HFF-Myc (cell line): ENCODE measurements around the gene TIMP2.
A peak's percentile ranks its signal among the peaks of the same experiment; 100 is the strongest.

Source experiments
- DNase-seq: peaks from one replicate; pipeline ENCODE4 v3.0.0-alpha.2; 2011; ENCODE audit warnings: low read depth; ENCODE audit errors: extremely low read depth
- H3K4me3 ChIP-seq: replicated peaks from 2 replicates; pipeline ENCODE4 v1.5.1; 2011; ENCODE audit warnings: low read depth, mild to moderate bottlenecking, control low read depth, low read length
- CTCF ChIP-seq: IDR thresholded peaks from 2 replicates; pipeline ENCODE4 v1.5.1; 2012; ENCODE audit warnings: mild to moderate bottlenecking, low read depth, low read length, control low read depth; ENCODE audit errors: missing control alignments

TIMP2 gene

GRCh38 chr17:78854508-78854907 lies 70.7 kb downstream of the TIMP2 start:
- no peak for DNase-seq
- no peak for TF ChIP-seq CTCF
- H3K4me3 ChIP-seq, result no peak overlapping the region

- DNase-seq, result no peak
- H3K4me3 ChIP-seq, result no peak overlapping the region
- no peak for TF ChIP-seq CTCF
Measured at GRCh38 chr17:78853926-78854394, 71.2 kb downstream of the TIMP2 start.

- TF ChIP-seq CTCF, result peak; percentile 19
- DNase-seq, result no peak
- no peak overlapping the region for H3K4me3 ChIP-seq
Measured at GRCh38 chr17:78852709-78853121, 72.5 kb downstream of the TIMP2 start.

- H3K4me3 ChIP-seq, result no peak overlapping the region
- no peak for DNase-seq
- TF ChIP-seq CTCF, result no peak
Measured at GRCh38 chr17:78849026-78849425, 76.2 kb downstream of the TIMP2 start.

GRCh38 chr17:78847052-78847451 lies 78.1 kb downstream of the TIMP2 start:
- DNase-seq, result no peak
- TF ChIP-seq CTCF, result no peak
- H3K4me3 ChIP-seq, result no peak overlapping the region

GRCh38 chr17:78844301-78845005 lies 80.7 kb downstream of the TIMP2 start:
- DNase-seq, result no peak
- H3K4me3 ChIP-seq, result no peak overlapping the region
- no peak for TF ChIP-seq CTCF
